ENCODE data around the gene STKLD1. TPM values are rescaled to one million over a fixed set of nuclear protein-coding genes. Genes with fewer than 3 reads are reported as not detected.
"Not testable (repeated sequence)": the region's sequence is repeated elsewhere in the genome, so short reads cannot be mapped to it uniquely, and the experiment has no call there.

STKLD1 gene
- total and polyA plus RNA-seq, 7 experiments from 2014 or later = 0.78 to 1.8 (median 1.4) TPM; not detected in 1

- H3K27ac ChIP-seq (ENCODE audit: low read depth, low read length) = peak overlapping the region; percentile 86
- Mint-ChIP-seq H3K4me3 (peak overlapping the region; percentile 35 to 87 (median 84)), H3K4me1 (peaks cover 55 to 79% (median 64%) of the 10 kb centered on the region in 7 donors), H3K27me3 (peaks cover 0 to under 1% (median 0%) of the 10 kb centered on the region in 5 donors), H3K27ac (peak overlapping the region; percentile 66 to 96 (median 92)), H3K36me3 (peaks cover 0 to 33% (median 0%) of the 10 kb centered on the region in 5 donors), H3K9me3 (no peaks in the 10 kb centered on the region)
- ChIA-PET CTCF (interaction anchor here (0.9 to 3.5 kb wide), 7 partner anchors 14 to 185 kb away, joined by 3 to 21 read pairs (median 11); no protein-coding TSS in a partner anchor), POLR2A (interaction anchor here (0.7 to 13.6 kb wide), 7 partner anchors 9 to 39 kb away, joined by 3 to 185 read pairs (median 5); partner anchors contain the start of genes MED22, RPL7A, SURF1 and SURF2)
- ATAC-seq (no peak), DNase-seq (no peak)
- peak overlapping the region; percentile 53 for H3K4me3 ChIP-seq (ENCODE audit: low read length)
- peaks cover 0 to 27% (median 0%) of the 10 kb centered on the region in 3 experiments for H3K36me3 ChIP-seq (ENCODE audit: control insufficient read depth in 2 of 3, insufficient read depth in 3 of 3, low read length in 3 of 3)
- intact Hi-C loops (cut with micrococcal nuclease) = loop anchor here in 1 of 2 donors (10.0 kb wide), 2 partner anchors 187 to 793 kb away; partner anchors contain the start of gene RNU6ATAC
- H3K27me3 ChIP-seq (ENCODE audit: control insufficient read depth in 2 of 2, insufficient read depth in 2 of 2, low read length in 2 of 2) = no peaks in the 10 kb centered on the region
- peaks cover 52 to 74% of the 10 kb centered on the region in 2 donors for H3K4me1 ChIP-seq (ENCODE audit: control insufficient read depth in 2 of 2, insufficient read depth in 2 of 2, low read length in 2 of 2)
- no peaks in the 10 kb centered on the region for H3K9me3 ChIP-seq (ENCODE audit: control insufficient read depth in 2 of 3, low read length in 3 of 3)
These were observed 4.0 kb upstream of the STKLD1 start for GRCh38 chr9:133372144-133372543.

GRCh38 chr9:133374612-133375115, 1.5 kb upstream of the STKLD1 start:
- H3K27me3 Mint-ChIP-seq = peaks cover 0 to 4% (median 0%) of the 10 kb centered on the region in 5 donors
- CTCF ChIA-PET = no interaction called here
- peak overlapping the region; percentile 84 to 98 (median 92) for H3K4me3 Mint-ChIP-seq
- peak overlapping the region; percentile 72 to 99 (median 96) for H3K27ac Mint-ChIP-seq
- POLR2A ChIA-PET = interaction anchor here (1.2 to 13.6 kb wide), 3 partner anchors 9 to 27 kb away, joined by 4 to 185 read pairs (median 6); partner anchors contain the start of genes MED22, RPL7A, SURF1 and SURF2
- no peaks in the 10 kb centered on the region for H3K9me3 Mint-ChIP-seq
- peaks cover 0 to 25% (median 0%) of the 10 kb centered on the region in 5 donors for H3K36me3 Mint-ChIP-seq
- H3K4me1 Mint-ChIP-seq = peaks cover 38 to 60% (median 48%) of the 10 kb centered on the region in 7 donors
- Histone ChIP-seq H3K36me3 (ENCODE audit: control insufficient read depth in 2 of 3, insufficient read depth in 3 of 3, low read length in 3 of 3) (peaks cover 0 to 14% (median 0%) of the 10 kb centered on the region in 3 experiments), H3K4me3 (ENCODE audit: low read length) (peak overlapping the region; percentile 58), H3K27ac (ENCODE audit: low read depth, low read length) (peak overlapping the region; percentile 98), H3K27me3 (ENCODE audit: control insufficient read depth in 2 of 2, insufficient read depth in 2 of 2, low read length in 2 of 2) (no peaks in the 10 kb centered on the region), H3K9me3 (ENCODE audit: control insufficient read depth in 2 of 3, low read length in 3 of 3) (no peaks in the 10 kb centered on the region), H3K4me1 (ENCODE audit: control insufficient read depth in 2 of 2, insufficient read depth in 2 of 2, low read length in 2 of 2) (peaks cover 44 to 50% of the 10 kb centered on the region in 2 donors)
- DNase-seq (peak in 2 of 9 donors; percentile 16 to 46), ATAC-seq (no peak)
- intact Hi-C loops (cut with micrococcal nuclease) = loop anchor here in 1 of 2 donors (5.0 to 10.0 kb wide), 3 partner anchors 190 to 790 kb away; partner anchors contain the start of genes BRD3OS and RNU6ATAC

- ATAC-seq (no peak), DNase-seq (peak in 1 of 9 donors; percentile 45)
- peaks cover 0 to 4% (median 0%) of the 10 kb centered on the region in 5 donors for H3K27me3 Mint-ChIP-seq
- H3K4me3 ChIP-seq (ENCODE audit: low read length) = peak overlapping the region; percentile 58
- peaks cover 0 to 10% (median 0%) of the 10 kb centered on the region in 3 experiments for H3K36me3 ChIP-seq (ENCODE audit: control insufficient read depth in 2 of 3, insufficient read depth in 3 of 3, low read length in 3 of 3)
- H3K4me1 Mint-ChIP-seq = peaks cover 32 to 55% (median 42%) of the 10 kb centered on the region in 7 donors
- H3K27me3 ChIP-seq (ENCODE audit: control insufficient read depth in 2 of 2, insufficient read depth in 2 of 2, low read length in 2 of 2) = no peaks in the 10 kb centered on the region
- peak overlapping the region; percentile 72 to 99 (median 96) for H3K27ac Mint-ChIP-seq
- ChIA-PET CTCF (no interaction called here), POLR2A (interaction anchor here (1.2 to 13.6 kb wide), 3 partner anchors 10 to 27 kb away, joined by 4 to 185 read pairs (median 6); partner anchors contain the start of genes MED22, RPL7A, SURF1 and SURF2)
- peak overlapping the region; percentile 98 for H3K27ac ChIP-seq (ENCODE audit: low read depth, low read length)
- peaks cover 0 to 21% (median 0%) of the 10 kb centered on the region in 5 donors for H3K36me3 Mint-ChIP-seq
- no peaks in the 10 kb centered on the region for H3K9me3 Mint-ChIP-seq
- peaks cover 38 to 45% of the 10 kb centered on the region in 2 donors for H3K4me1 ChIP-seq (ENCODE audit: control insufficient read depth in 2 of 2, insufficient read depth in 2 of 2, low read length in 2 of 2)
- intact Hi-C loops (cut with micrococcal nuclease) = loop anchor here in 1 of 2 donors (5.0 to 10.0 kb wide), 3 partner anchors 190 to 790 kb away; partner anchors contain the start of genes BRD3OS and RNU6ATAC
- H3K4me3 Mint-ChIP-seq = peak overlapping the region; percentile 84 to 98 (median 92)
- no peaks in the 10 kb centered on the region for H3K9me3 ChIP-seq (ENCODE audit: control insufficient read depth in 2 of 3, low read length in 3 of 3)
These were observed 946 bp upstream of the STKLD1 start for GRCh38 chr9:133375116-133375723.

GRCh38 chr9:133377280-133377679, 1.1 kb downstream of the STKLD1 start:
- not testable (repeated sequence) for H3K9me3 Mint-ChIP-seq; ATAC-seq; H3K4me3 ChIP-seq (ENCODE audit: low read length); H3K36me3 ChIP-seq (ENCODE audit: control insufficient read depth in 2 of 3, insufficient read depth in 3 of 3, low read length in 3 of 3); DNase-seq; H3K9me3 ChIP-seq (ENCODE audit: control insufficient read depth in 2 of 3, low read length in 3 of 3); H3K27me3 ChIP-seq (ENCODE audit: control insufficient read depth in 2 of 2, insufficient read depth in 2 of 2, low read length in 2 of 2); H3K27ac ChIP-seq (ENCODE audit: low read depth, low read length); H3K27me3 Mint-ChIP-seq
- Mint-ChIP-seq H3K4me3 (peak overlapping the region; percentile 31 to 85 (median 66)), H3K4me1 (peaks cover 19 to 34% (median 22%) of the 10 kb centered on the region in 7 donors), H3K27ac (peak overlapping the region in 2 of 9 donors; percentile 48 to 71), H3K36me3 (peaks cover 0 to 15% (median 0%) of the 10 kb centered on the region in 5 donors)
- ChIA-PET CTCF (interaction anchor here (0.6 kb wide), 1 partner anchor 224 kb away, joined by 9 read pairs; no protein-coding TSS in a partner anchor), POLR2A (interaction anchor here (1.0 to 1.2 kb wide), 5 partner anchors 21 to 82 kb away, joined by 3 to 7 read pairs (median 3); partner anchors contain the start of genes CACFD1, MED22, RPL7A and SURF1)
- H3K4me1 ChIP-seq (ENCODE audit: control insufficient read depth in 2 of 2, insufficient read depth in 2 of 2, low read length in 2 of 2) = peaks cover 18 to 25% of the 10 kb centered on the region in 2 donors
- intact Hi-C loops (cut with micrococcal nuclease) = loop anchor here (2.0 to 10.0 kb wide), 5 partner anchors 28 to 788 kb away; partner anchors contain the start of genes BRD3OS (in 1 of the 2), REXO4 (in 1 of the 2) and RNU6ATAC (in 1 of the 2)

GRCh38 chr9:133377721-133378216, 1.6 kb downstream of the STKLD1 start:
- Histone ChIP-seq H3K9me3 (ENCODE audit: control insufficient read depth in 2 of 3, low read length in 3 of 3) (no peaks in the 10 kb centered on the region), H3K36me3 (ENCODE audit: control insufficient read depth in 2 of 3, insufficient read depth in 3 of 3, low read length in 3 of 3) (peaks cover 0 to 5% (median 0%) of the 10 kb centered on the region in 3 experiments), H3K4me3 (ENCODE audit: low read length) (no peak overlapping the region), H3K27me3 (ENCODE audit: control insufficient read depth in 2 of 2, insufficient read depth in 2 of 2, low read length in 2 of 2) (no peaks in the 10 kb centered on the region), H3K4me1 (ENCODE audit: control insufficient read depth in 2 of 2, insufficient read depth in 2 of 2, low read length in 2 of 2) (peaks cover 13 to 20% of the 10 kb centered on the region in 2 donors), H3K27ac (ENCODE audit: low read depth, low read length) (no peak overlapping the region)
- DNase-seq = no peak
- H3K36me3 Mint-ChIP-seq = peaks cover 0 to 14% (median 0%) of the 10 kb centered on the region in 5 donors
- intact Hi-C loops (cut with micrococcal nuclease) = loop anchor here (2.0 to 10.0 kb wide), 5 partner anchors 27 to 787 kb away; partner anchors contain the start of genes BRD3OS (in 1 of the 2), REXO4 (in 1 of the 2) and RNU6ATAC (in 1 of the 2)
- ATAC-seq = no peak
- H3K4me1 Mint-ChIP-seq = peaks cover 15 to 29% (median 18%) of the 10 kb centered on the region in 7 donors
- POLR2A ChIA-PET = interaction anchor here (0.7 kb wide), 1 partner anchor 82 kb away, joined by 3 read pairs; the partner anchor contains the start of gene CACFD1
- H3K27ac Mint-ChIP-seq = no peak overlapping the region
- peaks cover 0 to 4% (median 0%) of the 10 kb centered on the region in 5 donors for H3K27me3 Mint-ChIP-seq
- no peaks in the 10 kb centered on the region for H3K9me3 Mint-ChIP-seq
- H3K4me3 Mint-ChIP-seq = peak overlapping the region in 4 of 10 donors; percentile 12 to 85 (median 56)
- CTCF ChIA-PET = interaction anchor here (0.6 kb wide), 1 partner anchor 225 kb away, joined by 9 read pairs; no protein-coding TSS in a partner anchor

Data from naive thymus-derived CD4-positive, alpha-beta T cell (primary cell).